Spleen (tissue), 11 donors: ENCODE data around the gene OSBPL1A. TPM values are rescaled to one million over a fixed set of nuclear protein-coding genes. Genes with fewer than 3 reads are reported as not detected.

ENCODE experiments used
- DNase-seq: peaks from one replicate; pipeline ENCODE4 v3.0.0-alpha.2; 2020
- H3K27ac ChIP-seq, 8 donors: fragments of 200-600 bp; sonication (generic) in 7 of 8; 1 replicate in 4 of 8; 2 replicates in 4 of 8; pipeline versions ENCODE4 v1.5.0 to v1.8.0; 2016 to 2021; ENCODE audit warnings: inconsistent platforms in 4 of 8, mild to moderate bottlenecking in 4 of 8, moderate library complexity in 1 of 8
- H3K27me3 ChIP-seq, 7 donors: fragments of 200-600 bp; sonication (generic) in 6 of 7; replicated peaks in 1 of 7; 1 replicate in 4 of 7; 2 replicates in 3 of 7; pipeline versions ENCODE4 v1.5.0 to v1.8.0; 2016 to 2021; ENCODE audit warnings: inconsistent platforms in 3 of 7, mild to moderate bottlenecking in 1 of 7
- H3K36me3 ChIP-seq, 6 donors: fragments of 200-600 bp; sonication (generic) in 5 of 6; 1 replicate in 4 of 6; 2 replicates in 2 of 6; pipeline versions ENCODE4 v1.5.0 to v1.8.0; 2016 to 2021; ENCODE audit warnings: inconsistent platforms in 2 of 6
- H3K4me1 ChIP-seq, 6 donors: fragments of 200-600 bp; sonication (generic) in 5 of 6; 1 replicate in 3 of 6; 2 replicates in 3 of 6; pipeline versions ENCODE4 v1.5.0 to v1.8.0; 2016 to 2021; ENCODE audit warnings: inconsistent platforms in 3 of 6
- H3K4me3 ChIP-seq, 8 donors: fragments of 200-600 bp; sonication (generic) in 7 of 8; 1 replicate in 4 of 8; 2 replicates in 4 of 8; pipeline versions ENCODE4 v1.5.0 to v1.8.0; 2016 to 2021; ENCODE audit warnings: inconsistent platforms in 4 of 8, mild to moderate bottlenecking in 4 of 8, moderate library complexity in 2 of 8
- H3K9me3 ChIP-seq, 8 donors: fragments of 200-600 bp; sonication (generic) in 7 of 8; 1 replicate in 4 of 8; 2 replicates in 4 of 8; pipeline versions ENCODE4 v1.5.0 to v1.8.0; 2016 to 2021; ENCODE audit warnings: inconsistent platforms in 4 of 8
- CTCF ChIP-seq, 11 experiments: fragments of 200-600 bp in 7 of 11; fragments of 450-650 bp in 4 of 11; sonication (generic) in 4 of 11; IDR thresholded peaks in 8 of 11; conservative IDR thresholded peaks in 3 of 11; 1 replicate in 7 of 11; 2 replicates in 4 of 11; pipeline versions ENCODE4 v1.4.0 to v1.8.0; 2016 to 2021; ENCODE audit warnings: antibody characterized with exemption in 11 of 11, inconsistent platforms in 4 of 11, mild to moderate bottlenecking in 1 of 11
- POLR2A ChIP-seq, 3 donors: fragments of 450-650 bp; IDR thresholded peaks; one replicate each; pipeline ENCODE4 v1.5.1; 2017; ENCODE audit warnings: antibody characterized with exemption in 3 of 3, mild to moderate bottlenecking in 1 of 3
- POLR2AphosphoS5 ChIP-seq, 3 donors: sonication (generic); formaldehyde crosslinking; IDR thresholded peaks; one replicate each; pipeline ENCODE4 v1.5.1; 2017; ENCODE audit warnings: antibody characterized with exemption in 3 of 3
- WGBS, 5 donors: extraction: QIAGEN DNeasy Blood & Tissue Kit in 3 of 5; methylation state at CpG; one replicate each; pipeline versions ENCODE4 v1.1.5 to v1.1.7; 2013 to 2018; 5-methylcytosine and 5-hydroxymethylcytosine counted together
- intact Hi-C: fragments of 100-400 bp; cut with DNase I; formaldehyde crosslinking; loops from one replicate; pipeline ENCODE4 v1.15.0; 2023; ENCODE audit warnings: low total_unique reads
- polyA plus RNA-seq, 3 donors: library from polyadenylated mRNA; stranded (reverse); fragments of 200-250 nt; gene quantifications; one replicate each; pipeline ENCODE4 v1.2.1, GENCODE V29; 2013
- total RNA-seq, 7 donors: library from RNA; depleted of rRNA in 3 of 7; stranded (reverse); fragments of >200 nt in 3 of 7; fragmentation: NEBNext Ultra II Directional in 4 of 7; extraction: Animal tissue kit (Norgen Biotek cat#: 25700) in 4 of 7; gene quantifications; one replicate each; pipeline versions ENCODE4 v1.1.0 to v1.2.1, GENCODE V29; 2016 to 2021
- donor health status: healthy with polysubstance abuse.
- donor health status: DM: no; HTN: no; CAD: no; lungs with moderate emphysema.
- donor health status: DM: no; HTN: no; CAD: no.
- donor health status: Bipolar disorder and iron deficiency.
- donor health status: healthy.
- donor health status: DM: no; HTN: no; CAD: no.
- donor health status: DM: yes; HTN: yes; CAD: no.

The OSBPL1A gene
- total and polyA plus RNA-seq, 10 donors, result 3.8 to 29.6 (median 22.1) TPM

GRCh38 chr18:24373328-24373727 is 24.3 kb downstream of the OSBPL1A start:
- intact Hi-C loops, result no loop called here
- H3K27me3 ChIP-seq, result no peaks in the 10 kb centered on the region
- H3K27ac ChIP-seq, result no peak overlapping the region
- WGBS, 5 donors, result 88 to 100% (median 94%) methylated on average over 1 of the region's 1 CpG
- peaks cover 0 to 41% (median 5%) of the 10 kb centered on the region in 6 donors for H3K36me3 ChIP-seq
- H3K4me1 ChIP-seq, result no peaks in the 10 kb centered on the region
- no peak overlapping the region for H3K4me3 ChIP-seq
- H3K9me3 ChIP-seq, result no peaks in the 10 kb centered on the region
- no peak for TF ChIP-seq POLR2AphosphoS5 (IDR thresholded peaks at IDR 0.05)
- no peak for TF ChIP-seq CTCF (IDR thresholded peaks at IDR 0.05 in 8 of 11, conservative IDR thresholded peaks at IDR 0.05 in 3 of 11)
- TF ChIP-seq POLR2A (IDR thresholded peaks at IDR 0.05), result no peak
- no peak for DNase-seq

DNA sequence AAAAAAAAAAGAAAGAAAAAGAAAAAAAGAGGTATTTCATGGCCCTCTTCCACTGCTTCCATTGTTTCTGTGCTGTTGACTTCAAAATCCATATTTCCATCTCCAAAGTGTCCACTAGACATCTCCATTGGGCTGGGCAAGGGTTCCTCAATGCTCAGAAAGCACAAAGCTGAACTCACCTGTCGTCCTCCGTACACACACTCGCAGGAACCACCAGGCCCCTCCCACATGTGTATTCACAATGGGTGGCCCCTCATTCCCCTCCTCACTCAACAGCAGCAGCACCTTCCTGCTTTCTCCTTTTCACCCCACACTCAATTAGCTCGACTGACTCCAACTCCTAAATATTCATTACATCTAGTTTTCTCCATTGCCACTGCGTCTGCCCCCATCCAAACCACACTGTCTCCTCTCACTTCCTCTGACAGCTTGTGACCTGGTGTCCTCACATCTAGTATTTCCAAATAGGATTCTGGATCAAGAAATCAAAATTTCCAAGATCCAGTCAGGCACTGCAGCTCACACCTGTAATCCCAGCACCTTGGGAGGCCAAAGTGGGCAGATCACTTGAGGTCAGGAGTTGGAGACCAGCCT is 25.2 kb downstream of the OSBPL1A start:
- Histone ChIP-seq H3K27ac (no peak overlapping the region), H3K36me3 (peaks cover 0 to 43% (median 5%) of the 10 kb centered on the region in 6 donors), H3K4me3 (no peak overlapping the region), H3K4me1 (no peaks in the 10 kb centered on the region), H3K27me3 (no peaks in the 10 kb centered on the region), H3K9me3 (no peaks in the 10 kb centered on the region)
- no peak for DNase-seq
- 80 to 95% (median 86%) methylated on average over 5 of the region's 5 CpGs for WGBS, 5 donors
- TF ChIP-seq POLR2A (IDR thresholded peaks at IDR 0.05) (no peak), CTCF (IDR thresholded peaks at IDR 0.05 in 8 of 11, conservative IDR thresholded peaks at IDR 0.05 in 3 of 11) (no peak)
- intact Hi-C loops, result no loop called here

DNA sequence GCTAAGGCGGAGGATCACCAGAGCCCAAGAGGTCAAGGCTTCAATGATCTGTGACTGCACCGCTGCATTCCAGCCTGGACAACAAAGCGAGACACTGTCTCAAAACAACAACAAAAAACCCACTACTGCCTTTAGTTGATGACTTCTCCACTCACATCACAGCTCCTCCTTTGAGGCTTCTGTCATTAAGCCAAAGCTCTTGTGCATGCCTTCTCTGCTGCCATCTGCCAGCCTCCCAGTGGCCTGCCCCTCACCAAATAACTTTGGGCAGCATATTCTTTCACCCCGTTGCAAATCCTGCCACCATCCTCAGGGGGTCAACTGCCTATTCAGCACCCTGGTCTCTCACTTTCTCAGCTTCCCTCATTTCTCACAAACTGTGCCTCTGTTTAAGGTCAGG is 27.5 kb downstream of the OSBPL1A start:
- no peaks in the 10 kb centered on the region for H3K27me3 ChIP-seq
- peaks cover 0 to 35% (median 0%) of the 10 kb centered on the region in 6 donors for H3K36me3 ChIP-seq
- no peak for DNase-seq
- no peaks in the 10 kb centered on the region for H3K4me1 ChIP-seq
- no peak overlapping the region for H3K27ac ChIP-seq
- no peaks in the 10 kb centered on the region for H3K9me3 ChIP-seq
- H3K4me3 ChIP-seq, result no peak overlapping the region
- no peak for TF ChIP-seq CTCF (IDR thresholded peaks at IDR 0.05 in 8 of 11, conservative IDR thresholded peaks at IDR 0.05 in 3 of 11)
- 89 to 95% (median 92%) methylated on average over 3 to 4 of the region's 4 CpGs for WGBS, 5 donors
- intact Hi-C loops, result no loop called here

GRCh38 chr18:24369426-24369825 is 28.2 kb downstream of the OSBPL1A start:
- no peak for DNase-seq
- H3K9me3 ChIP-seq, result no peaks in the 10 kb centered on the region
- intact Hi-C loops, result no loop called here
- H3K27ac ChIP-seq, result no peak overlapping the region
- no peaks in the 10 kb centered on the region for H3K27me3 ChIP-seq
- TF ChIP-seq POLR2A (IDR thresholded peaks at IDR 0.05) (no peak), CTCF (IDR thresholded peaks at IDR 0.05 in 8 of 11, conservative IDR thresholded peaks at IDR 0.05 in 3 of 11) (no peak), POLR2AphosphoS5 (IDR thresholded peaks at IDR 0.05) (no peak)
- peaks cover 0 to 28% (median 0%) of the 10 kb centered on the region in 6 donors for H3K36me3 ChIP-seq
- no peaks in the 10 kb centered on the region for H3K4me1 ChIP-seq
- WGBS, 5 donors, result 75 to 83% (median 75%) methylated on average over 1 of the region's 1 CpG
- H3K4me3 ChIP-seq, result no peak overlapping the region
